Loucy (cell line): ENCODE measurements around the gene PPP3CA.
A peak's percentile ranks its signal among the peaks of the same experiment; 100 is the strongest.

ENCODE experiments used
- H2AFZ ChIP-seq: fragments of 200-600 bp; sonication (generic); 2 replicates; pipeline ENCODE4 v1.6.0; 2016; ENCODE audit warnings: antibody characterized with exemption, mild to moderate bottlenecking, low read length, moderate library complexity
- H3F3A ChIP-seq: fragments of 200-600 bp; 2 replicates; pipeline ENCODE4 v1.6.0; 2016; ENCODE audit warnings: antibody characterized with exemption, low read depth, mild to moderate bottlenecking
- H3K27me3 ChIP-seq: fragments of 200-600 bp; sonication (generic); 2 replicates; pipeline ENCODE4 v1.6.1; 2014; ENCODE audit warnings: low read length, mild to moderate bottlenecking; ENCODE audit not compliant: insufficient read depth, poor library complexity, severe bottlenecking
- H3K36me3 ChIP-seq: fragments of 200-600 bp; sonication (generic); 2 replicates; pipeline ENCODE4 v1.6.1; 2016; ENCODE audit warnings: low read length; ENCODE audit not compliant: insufficient read depth
- H3K4me1 ChIP-seq: fragments of 200-600 bp; sonication (generic); 2 replicates; pipeline ENCODE4 v1.5.1; 2014; ENCODE audit warnings: low read length, mild to moderate bottlenecking; ENCODE audit not compliant: insufficient read depth, poor library complexity, severe bottlenecking
- H3K4me2 ChIP-seq: fragments of 200-600 bp; sonication (generic); 2 replicates; pipeline ENCODE4 v1.6.0; 2014; ENCODE audit warnings: antibody characterized with exemption, low read length, low read depth, mild to moderate bottlenecking; ENCODE audit not compliant: poor library complexity, severe bottlenecking
- H3K4me3 ChIP-seq: fragments of 200-600 bp; sonication (generic); 2 replicates; pipeline ENCODE4 v1.5.1; 2014; ENCODE audit warnings: low read length, mild to moderate bottlenecking, mixed read lengths; ENCODE audit not compliant: poor library complexity, severe bottlenecking
- H3K79me2 ChIP-seq: fragments of 200-600 bp; sonication (generic); 2 replicates; pipeline ENCODE4 v1.6.1; 2014; ENCODE audit warnings: low read length; ENCODE audit not compliant: insufficient read depth
- H3K9ac ChIP-seq: fragments of 200-600 bp; sonication (generic); 2 replicates; pipeline ENCODE4 v1.6.0; 2014; ENCODE audit warnings: mild to moderate bottlenecking, low read depth, low read length, moderate library complexity; ENCODE audit not compliant: poor library complexity, severe bottlenecking
- H3K9me2 ChIP-seq: fragments of 200-600 bp; sonication (generic); replicated peaks from 2 replicates; pipeline ENCODE4 v1.6.1; 2016; ENCODE audit warnings: low read depth, low read length, mixed read lengths
- H3K9me3 ChIP-seq: fragments of 200-600 bp; sonication (generic); 2 replicates; pipeline ENCODE4 v1.6.1; 2014; ENCODE audit warnings: mild to moderate bottlenecking, antibody characterized with exemption, low read length, low read depth; ENCODE audit not compliant: insufficient read depth
- H4K20me1 ChIP-seq: fragments of 200-600 bp; sonication (generic); 2 replicates; pipeline ENCODE4 v1.6.0; 2014; ENCODE audit warnings: antibody characterized with exemption, low read length, mild to moderate bottlenecking; ENCODE audit not compliant: insufficient read depth, poor library complexity, severe bottlenecking
- EZH2phosphoT487 ChIP-seq: fragments of 200-600 bp; IDR thresholded peaks from 2 replicates; pipeline ENCODE4 v1.6.1; 2018; ENCODE audit warnings: antibody characterized with exemption, mild to moderate bottlenecking, moderate library complexity, borderline replicate concordance
- TF ChIP-seq, protein P1 (sequence below): fragments of 200-600 bp; sonication (generic); conservative IDR thresholded peaks from 2 replicates; pipeline ENCODE4 v1.5.1; 2014; ENCODE audit warnings: mild to moderate bottlenecking, antibody characterized with exemption, low read length

Gene PPP3CA

DNA sequence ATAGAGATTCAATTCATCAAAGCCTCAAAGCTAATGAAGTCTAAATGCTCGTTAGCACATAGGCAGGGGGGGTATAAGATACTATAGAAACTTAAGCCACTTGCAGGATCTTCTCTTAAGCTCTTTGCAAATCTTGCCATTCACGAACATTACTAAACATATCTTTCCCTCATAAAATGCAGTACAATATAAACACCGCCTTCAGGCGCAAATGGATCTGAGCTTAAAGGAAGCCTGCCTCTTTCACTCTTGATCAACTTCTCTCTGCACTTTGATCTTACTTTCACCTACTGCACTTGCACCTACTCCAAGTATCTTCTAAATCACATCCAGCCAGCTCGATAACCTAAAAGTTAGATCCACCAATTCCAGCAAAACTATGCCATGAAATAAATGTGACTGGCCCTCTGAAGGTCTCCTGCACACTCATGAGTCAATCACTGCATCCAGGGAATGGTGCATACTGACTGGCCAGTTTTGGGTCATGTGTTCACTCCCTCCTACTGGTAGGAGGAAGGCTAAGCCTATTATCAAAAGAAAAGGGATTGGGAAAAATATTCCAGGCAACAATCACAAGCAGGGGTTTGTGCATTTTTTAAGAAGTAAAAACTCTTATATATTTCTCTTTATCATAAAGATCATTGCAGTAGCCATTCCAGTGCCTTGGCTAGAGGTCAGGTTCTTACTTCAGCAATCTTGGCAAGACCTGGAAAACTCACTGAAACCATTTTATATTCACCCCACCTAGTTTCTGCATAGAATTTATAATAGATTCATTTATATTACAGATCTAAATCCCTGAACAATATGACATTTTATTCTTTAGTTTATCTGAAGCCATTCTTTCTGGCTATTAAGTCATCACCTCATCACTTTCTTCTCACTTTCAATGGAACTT, 222.0 kb downstream of the PPP3CA start:
- Histone ChIP-seq H3K9me2 (no peaks in the 10 kb centered on the region), H3K9ac (no peak overlapping the region), H3F3A (no peaks in the 10 kb centered on the region), H3K79me2 (no peaks in the 10 kb centered on the region), H3K4me1 (peaks cover 28% of the 10 kb centered on the region), H3K4me3 (no peak overlapping the region), H3K36me3 (no peaks in the 10 kb centered on the region), H3K27me3 (no peaks in the 10 kb centered on the region), H3K4me2 (no peak overlapping the region), H4K20me1 (no peaks in the 10 kb centered on the region), H3K9me3 (no peaks in the 10 kb centered on the region), H2AFZ (no peak overlapping the region)
- TF ChIP-seq, protein P1, sequence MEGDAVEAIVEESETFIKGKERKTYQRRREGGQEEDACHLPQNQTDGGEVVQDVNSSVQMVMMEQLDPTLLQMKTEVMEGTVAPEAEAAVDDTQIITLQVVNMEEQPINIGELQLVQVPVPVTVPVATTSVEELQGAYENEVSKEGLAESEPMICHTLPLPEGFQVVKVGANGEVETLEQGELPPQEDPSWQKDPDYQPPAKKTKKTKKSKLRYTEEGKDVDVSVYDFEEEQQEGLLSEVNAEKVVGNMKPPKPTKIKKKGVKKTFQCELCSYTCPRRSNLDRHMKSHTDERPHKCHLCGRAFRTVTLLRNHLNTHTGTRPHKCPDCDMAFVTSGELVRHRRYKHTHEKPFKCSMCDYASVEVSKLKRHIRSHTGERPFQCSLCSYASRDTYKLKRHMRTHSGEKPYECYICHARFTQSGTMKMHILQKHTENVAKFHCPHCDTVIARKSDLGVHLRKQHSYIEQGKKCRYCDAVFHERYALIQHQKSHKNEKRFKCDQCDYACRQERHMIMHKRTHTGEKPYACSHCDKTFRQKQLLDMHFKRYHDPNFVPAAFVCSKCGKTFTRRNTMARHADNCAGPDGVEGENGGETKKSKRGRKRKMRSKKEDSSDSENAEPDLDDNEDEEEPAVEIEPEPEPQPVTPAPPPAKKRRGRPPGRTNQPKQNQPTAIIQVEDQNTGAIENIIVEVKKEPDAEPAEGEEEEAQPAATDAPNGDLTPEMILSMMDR = no peak
- TF ChIP-seq EZH2phosphoT487 = no peak

DNA sequence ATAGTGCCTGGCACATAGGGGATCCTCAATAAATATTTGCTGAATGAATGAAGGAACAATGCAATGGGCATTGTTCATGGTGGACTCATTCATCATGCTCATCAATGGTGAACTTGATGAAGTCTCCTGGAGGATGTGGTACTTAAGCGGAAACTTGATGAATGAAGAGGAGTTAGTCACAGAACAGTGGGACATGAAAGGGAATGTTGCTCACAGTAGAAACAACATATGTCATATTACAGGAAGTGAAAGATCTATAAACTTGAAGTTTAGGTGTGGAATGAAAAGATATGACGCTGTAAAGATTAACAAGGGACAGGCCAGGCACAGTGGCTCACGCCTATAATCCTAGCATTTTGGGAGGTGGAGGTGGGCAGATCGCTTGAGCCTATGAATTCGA, 224.1 kb downstream of the PPP3CA start:
- Histone ChIP-seq H3K9me2 (no peaks in the 10 kb centered on the region), H3K36me3 (no peaks in the 10 kb centered on the region), H4K20me1 (no peaks in the 10 kb centered on the region), H3K9me3 (no peaks in the 10 kb centered on the region), H3F3A (no peaks in the 10 kb centered on the region), H3K9ac (no peak overlapping the region), H3K79me2 (no peaks in the 10 kb centered on the region), H3K4me1 (peaks cover 28% of the 10 kb centered on the region), H3K4me3 (no peak overlapping the region), H2AFZ (no peak overlapping the region), H3K4me2 (peak overlapping the region; percentile 4), H3K27me3 (no peaks in the 10 kb centered on the region)
- TF ChIP-seq, protein P1 = no peak
- TF ChIP-seq EZH2phosphoT487 = no peak

DNA sequence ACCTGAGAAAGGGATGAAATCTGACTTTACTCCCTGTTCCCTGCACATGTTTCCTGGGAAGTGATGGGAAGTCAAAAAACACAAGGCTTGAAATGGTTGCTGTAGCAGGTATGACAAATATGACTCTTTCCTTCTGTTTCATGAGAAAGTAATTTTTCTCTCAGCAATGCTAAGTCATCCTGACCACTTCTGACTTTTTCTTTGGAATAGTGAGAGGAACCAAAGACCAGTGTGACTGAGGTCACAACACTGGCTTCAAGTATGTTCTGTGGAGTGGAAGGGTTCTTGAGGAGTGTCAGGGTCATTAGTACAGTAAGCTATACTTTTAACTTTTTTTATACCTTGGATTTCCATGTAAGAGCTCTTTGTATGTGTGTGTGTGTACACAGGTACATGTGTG, 225.3 kb downstream of the PPP3CA start:
- Histone ChIP-seq H3K4me3 (no peak overlapping the region), H3K27me3 (no peaks in the 10 kb centered on the region), H3K4me2 (no peak overlapping the region), H2AFZ (no peak overlapping the region), H3K79me2 (no peaks in the 10 kb centered on the region), H3K9me3 (no peaks in the 10 kb centered on the region), H3K9me2 (no peaks in the 10 kb centered on the region), H3K9ac (no peak overlapping the region), H4K20me1 (no peaks in the 10 kb centered on the region), H3F3A (no peaks in the 10 kb centered on the region), H3K36me3 (no peaks in the 10 kb centered on the region), H3K4me1 (peaks cover 21% of the 10 kb centered on the region)
- no peak for TF ChIP-seq EZH2phosphoT487
- TF ChIP-seq, protein P1 = no peak
